HG02885 (cell line): ENCODE results near the gene ARHGDIA.
"Not testable (repeated sequence)": the region's sequence is repeated elsewhere in the genome, so short reads cannot be mapped to it uniquely, and the experiment has no call there.

ENCODE experiments used
- ATAC-seq: cut with Tn5 transposase; IDR thresholded peaks from one replicate; pipeline ENCODE4 v1.9.1; 2021; ENCODE audit warnings: mild to moderate bottlenecking; ENCODE audit not compliant: unreplicated experiment, poor library complexity

Gene ARHGDIA

GRCh38 chr17:81845881-81846742 lies 25.0 kb downstream of the ARHGDIA start:
- no peak for ATAC-seq

- no peak for ATAC-seq
Observed at GRCh38 chr17:81845361-81845760, 25.8 kb downstream of the ARHGDIA start.

- no peak for ATAC-seq
Observed at GRCh38 chr17:81844887-81845286, 26.2 kb downstream of the ARHGDIA start.

- ATAC-seq: no peak
Observed at GRCh38 chr17:81844327-81844851, 26.7 kb downstream of the ARHGDIA start.

- no peak for ATAC-seq
Observed at GRCh38 chr17:81843713-81844326, 27.3 kb downstream of the ARHGDIA start.

GRCh38 chr17:81842725-81843504 lies 28.2 kb downstream of the ARHGDIA start:
- ATAC-seq: no peak

GRCh38 chr17:81842378-81842724 lies 28.8 kb downstream of the ARHGDIA start:
- no peak for ATAC-seq

GRCh38 chr17:81841866-81842265 lies 29.3 kb downstream of the ARHGDIA start:
- no peak for ATAC-seq

- ATAC-seq: no peak
Observed at GRCh38 chr17:81840826-81841778, 30.0 kb downstream of the ARHGDIA start.

GRCh38 chr17:81840059-81840458 lies 31.1 kb downstream of the ARHGDIA start:
- ATAC-seq: not testable (repeated sequence)

- no peak for ATAC-seq
Observed at GRCh38 chr17:81839301-81839700, 31.8 kb downstream of the ARHGDIA start.

GRCh38 chr17:81838753-81839255 lies 32.3 kb downstream of the ARHGDIA start:
- no peak for ATAC-seq

GRCh38 chr17:81837641-81838040 lies 33.5 kb downstream of the ARHGDIA start:
- ATAC-seq: no peak

GRCh38 chr17:81834831-81835267 lies 36.3 kb downstream of the ARHGDIA start, which contains the start of gene PPP1R27:
Gene PPP1R27, minus strand, starts transcription at chr17:81835050. Its CDS starts 97 bp downstream, at chr17:81834953.
- ATAC-seq: no peak

GRCh38 chr17:81833921-81834830 lies 37.0 kb downstream of the ARHGDIA start:
- no peak for ATAC-seq

GRCh38 chr17:81833160-81833920 lies 37.8 kb downstream of the ARHGDIA start, which contains the start of gene MCRIP1:
Gene MCRIP1, minus strand, starts transcription at chr17:81833291. Its CDS starts 8,785 bp downstream, at chr17:81824506.
- peak; percentile 82 for ATAC-seq

- peak; percentile 23 for ATAC-seq
Observed at GRCh38 chr17:81832608-81833159, 38.5 kb downstream of the ARHGDIA start.
